H1 (cell line): ENCODE measurements around the gene TP53I3. TPM values are rescaled to one million over a fixed set of nuclear protein-coding genes. Genes with fewer than 3 reads are reported as not detected.

Experiments
- CTCF ChIA-PET: fragments of 300-600 bp; sonication (Branson Sonifier 250); formaldehyde crosslinking; loops from one replicate; lab custom pipeline; 2021; ENCODE audit not compliant: partially characterized antibody; lab: Charles Lee
- POLR2A ChIA-PET: fragments of 300-600 bp; sonication (Branson Sonifier 250); formaldehyde crosslinking; loops from one replicate; lab custom pipeline; 2021; ENCODE audit warnings: inconsistent platforms; ENCODE audit not compliant: partially characterized antibody; lab: Charles Lee
- DNase-seq, 2 experiments: peaks; one replicate each; pipeline versions ENCODE4 v3.0.0 to v3.0.0-alpha.2; 2010 to 2022; ENCODE audit warnings: low spot score in 2 of 2, low read depth in 1 of 2, mixed read lengths in 1 of 2
- FAIRE-seq: peaks from 2 replicates; lab custom pipeline; 2011; peaks lifted over from hg19 to GRCh38; lab: Jason Lieb, UNC
- H2AFZ ChIP-seq: 2 replicates; pipeline ENCODE4 v1.8.1; 2012; ENCODE audit warnings: low read length, inconsistent platforms
- H2AK5ac ChIP-seq: 2 replicates; pipeline ENCODE4 v1.6.1; 2013; ENCODE audit warnings: low read depth, low read length
- H2BK120ac ChIP-seq: replicated peaks from 2 replicates; pipeline ENCODE3; 2013; ENCODE audit warnings: low read depth, low read length, inconsistent platforms
- H2BK12ac ChIP-seq: 2 replicates; pipeline ENCODE4 v1.6.1; 2013; ENCODE audit warnings: low read depth, low read length
- H2BK15ac ChIP-seq: 2 replicates; pipeline ENCODE4 v1.6.1; 2013; ENCODE audit warnings: low read length
- H2BK20ac ChIP-seq: 2 replicates; pipeline ENCODE4 v1.6.1; 2013; ENCODE audit warnings: low read length
- H2BK5ac ChIP-seq: 2 replicates; pipeline ENCODE4 v1.6.1; 2013; ENCODE audit warnings: low read depth, low read length
- H3K14ac ChIP-seq: 2 replicates; pipeline ENCODE4 v1.6.1; 2013; ENCODE audit warnings: inconsistent platforms; ENCODE audit not compliant: insufficient read length
- H3K18ac ChIP-seq: 2 replicates; pipeline ENCODE4 v1.6.1; 2013; ENCODE audit warnings: low read length; ENCODE audit errors: extremely low read depth
- H3K23ac ChIP-seq: 2 replicates; pipeline ENCODE4 v1.6.1; 2013; ENCODE audit warnings: inconsistent platforms; ENCODE audit not compliant: insufficient read length
- H3K23me2 ChIP-seq: 2 replicates; pipeline ENCODE4 v1.6.1; 2013; ENCODE audit warnings: low read depth, low read length
- H3K27ac ChIP-seq: 2 replicates; pipeline ENCODE4 v1.6.1; 2011; ENCODE audit warnings: low read depth, low read length, inconsistent platforms
- H3K27me3 ChIP-seq, 4 experiments: replicated peaks in 1 of 4; 1 replicate in 1 of 4; 2 replicates in 3 of 4; pipeline versions ENCODE4 v1.6.1 to v1.8.1; 2011 to 2013; ENCODE audit warnings: low read length in 3 of 4, mild to moderate bottlenecking in 3 of 4, inconsistent platforms in 2 of 4, mixed read lengths in 2 of 4, moderate library complexity in 1 of 4; ENCODE audit not compliant: control insufficient read depth in 3 of 4, insufficient read depth in 3 of 4; ENCODE audit errors: extremely low read depth in 1 of 4
- H3K36me3 ChIP-seq, 4 experiments: 2 replicates each; pipeline versions ENCODE4 v1.6.1 to v1.8.1; 2011 to 2013; ENCODE audit warnings: mild to moderate bottlenecking in 4 of 4, low read length in 3 of 4, moderate library complexity in 2 of 4, control low read depth in 1 of 4, inconsistent platforms in 1 of 4; ENCODE audit not compliant: insufficient read depth in 4 of 4, control insufficient read depth in 2 of 4
- H3K4ac ChIP-seq: replicated peaks from 2 replicates; pipeline ENCODE3; 2013; ENCODE audit warnings: low read length, low read depth, mixed read lengths, inconsistent platforms; ENCODE audit not compliant: insufficient read length
- H3K4me1 ChIP-seq, 4 experiments: replicated peaks in 1 of 4; 1 replicate in 1 of 4; 2 replicates in 3 of 4; pipeline versions ENCODE4 v1.6.1 to v1.8.1; 2011 to 2013; ENCODE audit warnings: low read length in 3 of 4, inconsistent platforms in 2 of 4, mixed read lengths in 1 of 4; ENCODE audit not compliant: insufficient read depth in 4 of 4, control insufficient read depth in 3 of 4
- H3K4me2 ChIP-seq, 2 experiments: 2 replicates each; pipeline versions ENCODE4 v1.6.1 to v1.8.1; 2011 to 2013; ENCODE audit warnings: low read depth in 2 of 2, low read length in 2 of 2, control low read depth in 1 of 2, inconsistent platforms in 1 of 2, mild to moderate bottlenecking in 1 of 2; ENCODE audit not compliant: insufficient read depth in 1 of 2
- H3K4me3 ChIP-seq, 4 experiments: fragments of 200-600, 300-600 bp in 1 of 4; sonication (generic), shearing (Covaris generic), sonication (Bioruptor Twin) in 1 of 4; 2 replicates each; pipeline versions ENCODE4 v1.5.1 to v1.8.1; 2011 to 2016; ENCODE audit warnings: low read length in 4 of 4, low read depth in 3 of 4, control low read depth in 2 of 4, inconsistent platforms in 2 of 4, mild to moderate bottlenecking in 2 of 4, mixed read lengths in 1 of 4, moderate library complexity in 1 of 4; ENCODE audit not compliant: insufficient read depth in 2 of 4; ENCODE audit errors: extremely low read depth in 1 of 4
- H3K56ac ChIP-seq: replicated peaks from 2 replicates; pipeline ENCODE3; 2013; ENCODE audit warnings: low read depth, mild to moderate bottlenecking, mixed read lengths, low read length, inconsistent platforms; ENCODE audit not compliant: insufficient read length
- H3K79me1 ChIP-seq: 2 replicates; pipeline ENCODE4 v1.6.1; 2013; ENCODE audit warnings: low read depth, low read length, control low read depth
- H3K79me2 ChIP-seq, 2 experiments: 2 replicates each; pipeline versions ENCODE4 v1.6.1 to v1.8.1; 2012 to 2013; ENCODE audit warnings: low read length in 2 of 2, mild to moderate bottlenecking in 2 of 2, inconsistent platforms in 1 of 2; ENCODE audit not compliant: insufficient read depth in 2 of 2, control insufficient read depth in 1 of 2
- H3K9ac ChIP-seq, 4 experiments: replicated peaks in 1 of 4; 1 replicate in 1 of 4; 2 replicates in 3 of 4; pipeline versions ENCODE4 v1.6.1 to v1.8.1; 2011 to 2013; ENCODE audit warnings: low read depth in 3 of 4, low read length in 3 of 4, control low read depth in 2 of 4, mild to moderate bottlenecking in 2 of 4, moderate library complexity in 2 of 4, inconsistent platforms in 1 of 4; ENCODE audit errors: extremely low read depth in 1 of 4
- H3K9me3 ChIP-seq, 2 experiments: 2 replicates each; pipeline versions ENCODE4 v1.6.1 to v1.8.1; 2012 to 2013; ENCODE audit warnings: mild to moderate bottlenecking in 2 of 2, moderate library complexity in 2 of 2, control low read depth in 1 of 2, inconsistent platforms in 1 of 2, low read depth in 1 of 2, low read length in 1 of 2, mixed read lengths in 1 of 2; ENCODE audit not compliant: insufficient read depth in 2 of 2
- H4K20me1 ChIP-seq, 2 experiments: replicated peaks in 1 of 2; 2 replicates each; pipeline versions ENCODE3 to v1.8.1; 2011 to 2013; ENCODE audit warnings: inconsistent platforms in 2 of 2, low read length in 2 of 2, mild to moderate bottlenecking in 1 of 2; ENCODE audit not compliant: insufficient read depth in 2 of 2, control insufficient read depth in 1 of 2
- H4K5ac ChIP-seq: 2 replicates; pipeline ENCODE4 v1.6.1; 2013; ENCODE audit warnings: low read length, low read depth, mixed read lengths, inconsistent platforms; ENCODE audit not compliant: insufficient read length
- H4K8ac ChIP-seq: 2 replicates; pipeline ENCODE4 v1.8.0; 2013; ENCODE audit warnings: mild to moderate bottlenecking, moderate library complexity, low read length, inconsistent platforms; ENCODE audit not compliant: insufficient read depth; ENCODE audit errors: extremely low read depth
- H4K91ac ChIP-seq: replicated peaks from 2 replicates; pipeline ENCODE3; 2013; ENCODE audit warnings: low read length, mixed read lengths, inconsistent platforms; ENCODE audit not compliant: insufficient read length
- BACH1 ChIP-seq: IDR thresholded peaks from 2 replicates; pipeline ENCODE4 v1.6.1; 2012; ENCODE audit warnings: low read length, improper control_type of control experiment
- EZH2 ChIP-seq: fragments of 200-600 bp; sonication (generic); IDR thresholded peaks from 2 replicates; pipeline ENCODE4 v1.7.1; 2012; ENCODE audit warnings: low read depth, mild to moderate bottlenecking, moderate library complexity, low read length, inconsistent platforms; ENCODE audit not compliant: severe bottlenecking
- JUN ChIP-seq: IDR thresholded peaks from 2 replicates; pipeline ENCODE4 v1.6.1; 2011; ENCODE audit warnings: low read depth, mild to moderate bottlenecking, improper control_type of control experiment, low read length
- SIRT6 ChIP-seq: IDR thresholded peaks from one replicate; pipeline ENCODE4 v1.7.1; 2012; ENCODE audit warnings: low read length, inconsistent platforms
- TCF12 ChIP-seq: IDR thresholded peaks from 2 replicates; pipeline ENCODE4 v1.6.1; 2011; ENCODE audit warnings: low read depth, mild to moderate bottlenecking, low read length
- WGBS, 2 experiments: shearing (Covaris generic) in 1 of 2; methylation state at CpG; one replicate each; pipeline versions ENCODE4 v1.1.6 to v1.1.7; 2013 to 2015; ENCODE audit warnings: low lambda C conversion rate in 2 of 2, mixed read lengths in 2 of 2, inconsistent platforms in 1 of 2, low coverage in 1 of 2, missing lambda C conversion rate in 1 of 2; ENCODE audit not compliant: insufficient replicate concordance in 2 of 2, insufficient coverage in 1 of 2, insufficient read length in 1 of 2; ENCODE audit errors: extremely low coverage in 1 of 2, missing lambda C conversion rate in 1 of 2; 5-methylcytosine and 5-hydroxymethylcytosine counted together
- polyA plus RNA-seq, 7 experiments: library from polyadenylated mRNA; depleted of rRNA in 3 of 7; stranded (reverse) in 5 of 7; unstranded in 2 of 7; fragments of >200 nt in 5 of 7; fragments of 200-250 nt in 2 of 7; gene quantifications; 1 replicate in 5 of 7; 2 replicates in 1 of 7; 4 replicates in 1 of 7; pipeline versions ENCODE4 v1.2.1 to v1.2.3, GENCODE V29; 2011 to 2013; ENCODE audit warnings: missing spikeins in 2 of 7, mixed read lengths in 2 of 7
- total RNA-seq: library from RNA; stranded (reverse); fragmentation: NEBNext Ultra II Directional; extraction: Animal tissue kit (Norgen Biotek cat#: 25700); gene quantifications from 2 replicates; pipeline ENCODE4 v1.2.1, GENCODE V29; 2021
- TF ChIP-seq, protein P1 (sequence below): IDR thresholded peaks from 2 replicates; pipeline ENCODE4 v1.6.1; 2011; ENCODE audit warnings: low read depth, mild to moderate bottlenecking, low read length; ENCODE audit not compliant: insufficient read depth

Gene TP53I3
- total and polyA plus RNA-seq, 2 of the 8 experiments (the other 6 are each of a cell fraction or from before 2014, with no cell fraction given), result 29.4 to 34.5 TPM

DNA sequence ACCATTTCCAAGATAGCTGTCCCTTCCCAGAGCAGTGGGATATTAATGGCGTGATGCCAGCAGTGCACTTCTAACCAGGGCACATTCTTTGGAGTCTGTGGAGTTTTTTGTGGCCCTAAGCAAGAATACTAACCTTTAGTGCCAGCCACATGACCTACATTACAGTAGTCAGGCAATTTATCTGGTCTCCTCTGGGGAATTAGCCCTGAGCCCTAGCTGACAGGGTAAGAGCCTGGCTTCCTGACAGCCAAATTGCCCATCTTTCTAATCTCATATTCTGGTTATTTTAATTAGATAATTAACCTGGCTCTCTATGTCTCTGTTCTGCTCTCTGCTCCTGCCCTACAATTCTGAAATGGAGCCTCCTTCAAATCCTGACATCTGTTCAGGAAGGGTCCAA lies 33.3 kb upstream of the TP53I3 start:
- no peak overlapping the region for H2BK20ac ChIP-seq
- no peak overlapping the region for H2BK5ac ChIP-seq
- H2BK120ac ChIP-seq, result no peak overlapping the region
- CTCF ChIA-PET, result interaction anchor here (0.5 kb wide), 1 partner anchor 278 kb away, joined by 4 read pairs; no protein-coding TSS in a partner anchor
- H3K4ac ChIP-seq, result no peak overlapping the region
- H3K27me3 ChIP-seq, result peaks cover 0 to 3% (median 1%) of the 10 kb centered on the region in 4 experiments; a peak in 2 of 7 replicates
- no peak overlapping the region for H3K4me3 ChIP-seq
- peaks cover 3 to 6% (median 5%) of the 10 kb centered on the region in 4 experiments; a peak in 6 of 7 replicates for H3K4me1 ChIP-seq
- no peak overlapping the region for H3K56ac ChIP-seq
- H2BK12ac ChIP-seq, result no peak overlapping the region
- no peak overlapping the region for H4K8ac ChIP-seq
- H3K36me3 ChIP-seq, result peaks cover 0 to 4% (median 0%) of the 10 kb centered on the region in 4 experiments; a peak in 1 of 8 replicates
- 91% methylated on average over 1 of the region's 1 CpG; no CpG with 5 or more reads in 1 of the 2 experiments for WGBS, 2 experiments
- no peaks in the 10 kb centered on the region for H3K79me1 ChIP-seq
- no peak overlapping the region for H3K4me2 ChIP-seq
- POLR2A ChIA-PET, result no interaction called here
- no peaks in the 10 kb centered on the region for H3K79me2 ChIP-seq
- H4K5ac ChIP-seq, result no peak overlapping the region
- H4K20me1 ChIP-seq, result no peaks in the 10 kb centered on the region
- no peak for DNase-seq
- no peak for FAIRE-seq
- H3K9ac ChIP-seq, result no peak overlapping the region
- H2AFZ ChIP-seq, result no peak overlapping the region
- peaks cover 2 to 10% of the 10 kb centered on the region in 2 experiments; a peak in 3 of 4 replicates for H3K9me3 ChIP-seq
- H2AK5ac ChIP-seq, result no peak overlapping the region
- no peak overlapping the region for H3K23ac ChIP-seq
- H2BK15ac ChIP-seq, result no peak overlapping the region
- no peak overlapping the region for H4K91ac ChIP-seq
- TF ChIP-seq TCF12, result no peak
- no peak for TF ChIP-seq BACH1
- TF ChIP-seq, protein P1, sequence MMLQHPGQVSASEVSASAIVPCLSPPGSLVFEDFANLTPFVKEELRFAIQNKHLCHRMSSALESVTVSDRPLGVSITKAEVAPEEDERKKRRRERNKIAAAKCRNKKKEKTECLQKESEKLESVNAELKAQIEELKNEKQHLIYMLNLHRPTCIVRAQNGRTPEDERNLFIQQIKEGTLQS, result no peak
- TF ChIP-seq SIRT6, result no peak
- no peak for TF ChIP-seq EZH2
- no peak for TF ChIP-seq JUN
- no peak overlapping the region for H3K27ac ChIP-seq
- H3K23me2 ChIP-seq, result no peaks in the 10 kb centered on the region; the same call in 1 of the 2 replicates
- no peak overlapping the region for H3K14ac ChIP-seq
- no peak overlapping the region for H3K18ac ChIP-seq
